ENCODE data around the gene TBL3. TPM values are rescaled to one million over a fixed set of nuclear protein-coding genes. Genes with fewer than 3 reads are reported as not detected.

TBL3 gene
- total RNA-seq, 1 experiment from 2014 or later, result 73.4 TPM

Other genes with a start within 250 kb of the TBL3 start
- gene NME3, start 200.5 kb upstream of the TBL3 start, total RNA-seq (2021), result 86.8 to 106 TPM (median 103 TPM) in 3 replicates
- gene EME2, start 199.2 kb upstream of the TBL3 start, total RNA-seq (2021), result 23.2 to 30.8 TPM (median 25.7 TPM) in 3 replicates
- gene MRPS34, start 198.9 kb upstream of the TBL3 start, total RNA-seq (2021), result 258 to 262 TPM (median 261 TPM) in 3 replicates
- gene SPSB3, start 189.5 kb upstream of the TBL3 start, total RNA-seq (2021), result 27.2 to 32.8 TPM (median 28.4 TPM) in 3 replicates
- gene NUBP2, start 189.1 kb upstream of the TBL3 start, total RNA-seq (2021), result 76.4 to 89.2 TPM (median 77.6 TPM) in 3 replicates
- not detected in 3 replicates for gene IGFALS, start 178.3 kb upstream of the TBL3 start, total RNA-seq (2021)
- 36.0 to 43.1 TPM (median 38.2 TPM) in 3 replicates for gene HAGH, start 145.2 kb upstream of the TBL3 start, total RNA-seq (2021)
- 14.3 to 19.5 TPM (median 19.4 TPM) in 3 replicates for gene FAHD1, start 144.8 kb upstream of the TBL3 start, total RNA-seq (2021)
- gene MEIOB, start 99.9 kb upstream of the TBL3 start, total RNA-seq (2021), result 1.4 to 3.9 TPM (median 3.3 TPM) in 3 replicates
- 0.41 to 1.0 TPM (median 0.50 TPM) in 3 replicates for gene HS3ST6, start 53.6 kb upstream of the TBL3 start, total RNA-seq (2021)
- 26.4 to 29.8 TPM (median 28.3 TPM) in 3 replicates for gene MSRB1, start 28.9 kb upstream of the TBL3 start, total RNA-seq (2021)
- 0.77 to 1.1 TPM (median 0.96 TPM) in 3 replicates for gene RPL3L, start 17.4 kb upstream of the TBL3 start, total RNA-seq (2021)
- 200 to 228 TPM (median 205 TPM) in 3 replicates for gene NDUFB10, start 12.5 kb upstream of the TBL3 start, total RNA-seq (2021)
- 4,395 to 4,767 TPM (median 4,632 TPM) in 3 replicates for gene RPS2, start 7.2 kb upstream of the TBL3 start, total RNA-seq (2021)
- gene RNF151, start 5.2 kb upstream of the TBL3 start, total RNA-seq (2021), result 0.31 TPM in 1 of 3 replicates, not detected in the others
- gene NOXO1, start 9.4 kb downstream of the TBL3 start, total RNA-seq (2021), result 5.7 to 7.7 TPM (median 6.9 TPM) in 3 replicates
- 56.0 to 58.5 TPM (median 57.0 TPM) in 3 replicates for gene GFER, start 12.1 kb downstream of the TBL3 start, total RNA-seq (2021)
- gene SYNGR3, start 17.9 kb downstream of the TBL3 start, total RNA-seq (2021), result 41.5 to 53.5 TPM (median 51.2 TPM) in 3 replicates
- 53.9 to 66.4 TPM (median 55.5 TPM) in 3 replicates for gene ZNF598, start 37.8 kb downstream of the TBL3 start, total RNA-seq (2021)
- gene NPW, start 47.7 kb downstream of the TBL3 start, total RNA-seq (2021), result 15.2 to 28.6 TPM (median 22.0 TPM) in 3 replicates
- gene NHERF2, start 54.8 kb downstream of the TBL3 start, total RNA-seq (2021), result 23.3 to 31.1 TPM (median 28.0 TPM) in 3 replicates
- 90.5 to 93.4 TPM (median 93.3 TPM) in 3 replicates for gene NTHL1, start 75.8 kb downstream of the TBL3 start, total RNA-seq (2021)
- 103 to 134 TPM (median 117 TPM) in 3 replicates for gene TSC2, start 75.9 kb downstream of the TBL3 start, total RNA-seq (2021)
- gene PKD1, start 163.8 kb downstream of the TBL3 start, total RNA-seq (2021), result 96.8 to 102 TPM (median 98.9 TPM) in 3 replicates
- 6.2 to 7.3 TPM (median 6.9 TPM) in 3 replicates for gene RAB26, start 176.6 kb downstream of the TBL3 start, total RNA-seq (2021)
- gene TRAF7, start 183.7 kb downstream of the TBL3 start, total RNA-seq (2021), result 148 to 159 TPM (median 152 TPM) in 3 replicates
- gene CASKIN1, start 224.6 kb downstream of the TBL3 start, total RNA-seq (2021), result 9.4 to 15.7 TPM (median 11.3 TPM) in 3 replicates
- gene MLST8, start 233.4 kb downstream of the TBL3 start, total RNA-seq (2021), result 71.6 to 76.1 TPM (median 75.9 TPM) in 3 replicates
- gene BRICD5, start 238.8 kb downstream of the TBL3 start, total RNA-seq (2021), result 12.5 to 15.2 TPM (median 13.6 TPM) in 3 replicates
- 38.4 to 40.1 TPM (median 39.5 TPM) in 3 replicates for gene PGP, start 242.8 kb downstream of the TBL3 start, total RNA-seq (2021)